Activated T-helper 1 cell treated with anti-CD3 and anti-CD28 coated beads, Interleukin-12 subunit alpha, Interleukin-12 subunit beta, Interleukin-2, Interleukin-4 antibody, amounts not matched to agents 30 ng/mL and 10 ng/mL and 1 ng/mL, durations not matched to agents 14 hours and 24 hours and 36 hours (primary cell): Measurements from ENCODE around the gene EMC7. TPM values are rescaled to one million over a fixed set of nuclear protein-coding genes. Genes with fewer than 3 reads are reported as not detected.

Experiments
- DNase-seq: peaks from one replicate; pipeline ENCODE4 v3.0.0; 2021; ENCODE audit warnings: low spot score
- H3K27ac Mint-ChIP-seq: one replicate; pipeline ENCODE4 v1.8.0; 2021; ENCODE audit warnings: mild to moderate bottlenecking, mixed read lengths
- H3K27me3 Mint-ChIP-seq: one replicate; pipeline ENCODE4 v1.8.0; 2022; ENCODE audit warnings: mild to moderate bottlenecking, moderate library complexity, mixed read lengths; ENCODE audit not compliant: insufficient read depth
- H3K36me3 Mint-ChIP-seq: one replicate; pipeline ENCODE4 v1.8.0; 2021; ENCODE audit warnings: low read depth, mixed read lengths
- H3K4me1 Mint-ChIP-seq: one replicate; pipeline ENCODE4 v1.8.0; 2021; ENCODE audit warnings: low read depth, mixed read lengths
- H3K4me3 Mint-ChIP-seq: one replicate; pipeline ENCODE4 v1.8.0; 2021; ENCODE audit warnings: mild to moderate bottlenecking, moderate library complexity, mixed read lengths
- H3K9me3 Mint-ChIP-seq: one replicate; pipeline ENCODE4 v1.8.0; 2021; ENCODE audit warnings: mixed read lengths
- intact Hi-C: fragments of 100-400 bp; cut with micrococcal nuclease; formaldehyde crosslinking; loops from one replicate; pipeline ENCODE4 v1.15.1; 2024
- total RNA-seq: library from RNA; stranded (reverse); gene quantifications from 2 replicates; pipeline ENCODE4 v1.2.3, GENCODE V29; 2022

EMC7 gene
- total RNA-seq, 1 donor from 2014 or later: 77.1 TPM

DNA sequence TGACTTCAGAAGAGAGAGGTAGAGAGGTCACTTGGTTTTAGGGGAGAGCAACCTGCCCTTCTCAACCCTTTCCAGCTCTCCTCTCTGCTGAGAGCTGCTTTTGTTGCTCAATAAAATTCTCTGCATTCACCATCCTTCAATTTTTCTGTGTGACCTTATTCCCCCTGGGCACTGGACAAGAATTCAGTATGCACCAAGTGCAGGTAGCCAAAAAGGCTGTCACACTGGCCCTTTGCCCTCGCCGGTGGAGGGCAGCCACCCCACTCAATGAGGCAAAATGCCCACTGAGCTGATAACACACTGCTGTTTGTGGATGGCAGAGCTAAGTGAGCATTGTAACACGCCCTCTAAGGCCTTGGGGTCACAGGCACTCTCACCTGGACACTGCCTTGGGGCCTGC lies 13.1 kb upstream of the EMC7 start:
- no peak overlapping the region for H3K27ac Mint-ChIP-seq
- no peaks in the 10 kb centered on the region for H3K9me3 Mint-ChIP-seq
- no peak for DNase-seq
- no peak overlapping the region for H3K4me3 Mint-ChIP-seq
- no peaks in the 10 kb centered on the region for H3K36me3 Mint-ChIP-seq
- intact Hi-C loops: no loop called here
- peaks cover 3% of the 10 kb centered on the region for H3K27me3 Mint-ChIP-seq
- peaks cover 5% of the 10 kb centered on the region for H3K4me1 Mint-ChIP-seq

- H3K36me3 Mint-ChIP-seq: no peaks in the 10 kb centered on the region
- intact Hi-C loops: no loop called here
These were observed 12.6 kb upstream of the EMC7 start for GRCh38 chr15:34114215-34114614.

DNA sequence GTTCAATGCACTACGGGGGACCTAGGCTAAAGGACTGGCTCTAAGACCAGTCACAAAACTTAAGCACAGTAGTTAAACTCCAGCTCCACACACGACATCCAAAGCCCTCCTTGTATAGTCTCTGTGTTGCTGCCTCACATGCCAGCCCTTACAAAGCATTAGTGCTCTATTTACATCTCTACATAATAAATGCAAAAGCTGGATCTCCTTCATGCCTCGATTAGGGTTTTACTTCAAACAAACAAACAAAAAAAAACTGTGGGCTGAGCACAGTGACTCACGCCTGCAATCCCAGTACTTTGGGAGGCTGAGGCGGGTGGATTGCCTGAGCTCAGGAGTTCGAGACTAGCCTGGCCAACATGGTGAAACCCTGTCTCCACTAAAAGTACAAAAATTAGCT lies 9.8 kb upstream of the EMC7 start:
- Mint-ChIP-seq H3K27me3 (peaks cover 3% of the 10 kb centered on the region), H3K9me3 (no peaks in the 10 kb centered on the region), H3K27ac (no peak overlapping the region), H3K4me1 (peaks cover 6% of the 10 kb centered on the region), H3K4me3 (no peak overlapping the region), H3K36me3 (peaks cover under 1% of the 10 kb centered on the region)
- no peak for DNase-seq
- intact Hi-C loops: loop anchor here (2.0 kb wide), 1 partner anchor 255 kb away; the partner anchor contains the start of gene LPCAT4

More at GRCh38 chr15:34114215-34114614, 12.6 kb upstream of the EMC7 start:
- no peak overlapping the region for H3K4me3 Mint-ChIP-seq
- peaks cover 3% of the 10 kb centered on the region for H3K27me3 Mint-ChIP-seq
- no peak for DNase-seq
- H3K9me3 Mint-ChIP-seq: no peaks in the 10 kb centered on the region
- no peak overlapping the region for H3K27ac Mint-ChIP-seq
- H3K4me1 Mint-ChIP-seq: peaks cover 6% of the 10 kb centered on the region

DNA sequence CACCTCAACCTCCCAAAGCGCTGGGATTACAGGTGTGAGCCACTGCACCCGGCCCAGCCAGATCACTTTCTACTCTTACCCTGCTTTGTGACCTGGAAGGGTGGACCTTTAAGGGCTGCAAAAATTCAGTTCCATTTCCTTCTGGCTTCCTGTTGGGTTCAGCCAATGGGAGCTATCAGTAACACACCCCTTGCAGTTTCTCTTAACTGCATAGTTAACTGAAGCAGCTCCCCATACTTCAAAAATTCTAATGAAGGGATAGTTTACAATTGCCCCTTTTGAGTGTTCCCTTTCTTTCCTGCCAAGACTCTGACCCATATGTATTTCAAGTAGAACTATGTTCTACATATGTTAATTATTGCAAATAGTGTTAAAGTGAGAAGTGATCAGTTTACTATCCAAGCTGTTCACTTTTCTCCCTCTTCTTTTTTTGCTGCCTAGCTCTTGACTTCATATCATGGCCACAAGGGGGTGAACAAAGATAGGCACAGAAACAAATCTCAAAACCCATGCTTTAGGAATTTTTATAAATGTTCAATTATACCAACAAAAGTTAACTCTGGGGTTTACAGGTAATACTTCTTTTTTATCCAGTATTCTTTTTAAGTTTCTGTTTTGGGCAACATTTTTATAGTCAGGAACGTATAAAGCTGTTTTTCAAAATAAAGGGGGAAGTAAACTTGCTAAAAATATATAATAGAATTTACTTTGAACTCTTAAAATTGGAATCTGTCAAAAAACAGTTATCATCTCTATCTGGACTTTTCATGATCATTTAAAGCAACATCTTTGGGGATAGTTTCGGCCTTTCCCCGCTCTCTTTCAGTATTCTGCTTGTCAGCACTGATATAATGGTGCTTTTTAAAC lies 8.4 kb upstream of the EMC7 start:
- intact Hi-C loops: loop anchor here (1.0 to 10.0 kb wide), 6 partner anchors 48 to 915 kb away; partner anchors contain the start of genes FMN1, GOLGA8A, KATNBL1 and LPCAT4
- Mint-ChIP-seq H3K9me3 (no peaks in the 10 kb centered on the region), H3K36me3 (peaks cover 6% of the 10 kb centered on the region), H3K4me3 (no peak overlapping the region), H3K27me3 (peaks cover 3% of the 10 kb centered on the region), H3K4me1 (peaks cover 6% of the 10 kb centered on the region), H3K27ac (no peak overlapping the region)
- DNase-seq: no peak

DNA sequence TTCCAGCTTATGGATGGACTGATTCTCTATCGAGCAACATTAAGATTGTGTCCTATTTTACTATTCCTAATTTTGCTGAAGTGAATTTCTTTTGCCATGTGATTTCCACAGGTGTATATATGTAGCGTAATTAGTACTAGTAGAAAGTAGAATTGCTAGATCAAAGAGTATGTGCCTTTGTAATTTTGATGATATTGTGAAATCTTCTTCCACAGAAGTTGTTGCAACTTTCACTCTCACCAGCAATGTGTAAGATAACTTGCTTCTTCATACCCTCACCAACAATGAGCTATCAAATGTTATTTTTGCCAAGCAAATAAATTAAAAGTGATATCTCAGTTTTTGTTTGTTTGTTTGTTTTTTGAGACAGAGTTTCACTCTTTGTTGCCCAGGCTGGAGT lies 5.7 kb upstream of the EMC7 start:
- H3K27me3 Mint-ChIP-seq: peaks cover 1% of the 10 kb centered on the region
- intact Hi-C loops: loop anchor here (10.0 kb wide), 2 partner anchors 327 to 913 kb away; partner anchors contain the start of genes FMN1 and GOLGA8A
- peaks cover 17% of the 10 kb centered on the region for H3K36me3 Mint-ChIP-seq
- no peak overlapping the region for H3K4me3 Mint-ChIP-seq
- DNase-seq: no peak
- peaks cover 7% of the 10 kb centered on the region for H3K9me3 Mint-ChIP-seq
- H3K4me1 Mint-ChIP-seq: peaks cover 21% of the 10 kb centered on the region
- H3K27ac Mint-ChIP-seq: no peak overlapping the region

DNA sequence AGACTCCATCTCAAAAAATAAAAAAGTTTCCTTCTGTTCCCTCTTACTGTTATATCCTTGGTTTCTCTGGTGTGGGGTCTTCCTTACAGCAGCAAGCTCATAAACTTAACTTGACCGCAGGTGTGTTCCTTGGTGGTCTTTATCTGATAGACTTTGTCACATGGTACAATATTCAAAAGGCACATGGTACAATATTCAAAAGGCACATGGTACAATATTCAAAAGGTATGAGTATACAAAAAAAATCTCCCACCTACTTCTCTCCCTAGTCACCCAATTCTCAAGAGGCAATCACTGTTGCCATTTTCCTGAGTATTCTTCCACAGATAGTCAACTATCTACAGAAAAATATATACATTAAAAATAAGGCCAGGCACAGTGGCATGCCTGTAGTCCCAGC lies 4.8 kb upstream of the EMC7 start:
- H3K27me3 Mint-ChIP-seq: no peaks in the 10 kb centered on the region
- DNase-seq: no peak
- H3K27ac Mint-ChIP-seq: no peak overlapping the region
- H3K9me3 Mint-ChIP-seq: peaks cover 7% of the 10 kb centered on the region
- H3K4me1 Mint-ChIP-seq: peaks cover 26% of the 10 kb centered on the region
- intact Hi-C loops: loop anchor here (10.0 kb wide), 2 partner anchors 328 to 912 kb away; partner anchors contain the start of genes FMN1 and GOLGA8A
- peaks cover 20% of the 10 kb centered on the region for H3K36me3 Mint-ChIP-seq
- no peak overlapping the region for H3K4me3 Mint-ChIP-seq

GRCh38 chr15:34102175-34102925 lies 688 bp upstream of the EMC7 start:
- H3K9me3 Mint-ChIP-seq: peaks cover 7% of the 10 kb centered on the region
- peaks cover 23% of the 10 kb centered on the region for H3K36me3 Mint-ChIP-seq
- no peak for DNase-seq
- H3K27ac Mint-ChIP-seq: peak overlapping the region; percentile 100
- peak overlapping the region; percentile 98 for H3K4me3 Mint-ChIP-seq
- intact Hi-C loops: loop anchor here (1.0 to 10.0 kb wide), 8 partner anchors 64 to 908 kb away; partner anchors contain the start of genes EMC4, FMN1, GOLGA8A and GOLGA8B
- peaks cover 43% of the 10 kb centered on the region for H3K4me1 Mint-ChIP-seq
- H3K27me3 Mint-ChIP-seq: no peaks in the 10 kb centered on the region

DNA sequence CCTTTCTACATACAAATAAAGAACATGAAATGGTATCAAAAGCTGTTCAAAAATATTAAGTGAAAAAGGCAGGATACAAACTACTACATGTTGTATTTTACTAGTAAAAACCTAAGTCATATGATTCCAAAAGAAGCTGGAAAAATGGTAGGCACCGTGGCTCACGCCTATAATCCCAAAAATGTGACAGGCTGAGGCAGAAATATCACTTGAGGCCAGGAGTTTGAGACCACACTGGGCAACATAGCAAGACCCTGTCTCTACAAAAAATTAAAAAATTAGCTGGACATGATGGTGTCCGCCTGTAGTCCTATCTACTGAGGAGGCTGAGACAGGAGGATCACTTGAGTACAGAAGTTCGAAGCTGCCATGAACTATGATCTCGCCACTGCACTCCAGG lies 1.7 kb downstream of the EMC7 start:
- intact Hi-C loops: loop anchor here (2.0 to 10.0 kb wide), 6 partner anchors 37 to 905 kb away; partner anchors contain the start of genes AQR, FMN1, GOLGA8A and GOLGA8B
- Mint-ChIP-seq H3K27me3 (no peaks in the 10 kb centered on the region), H3K27ac (peak overlapping the region; percentile 29), H3K4me3 (peak overlapping the region; percentile 98), H3K4me1 (peaks cover 46% of the 10 kb centered on the region), H3K36me3 (peaks cover 24% of the 10 kb centered on the region), H3K9me3 (peaks cover 7% of the 10 kb centered on the region)
- DNase-seq: no peak

DNA sequence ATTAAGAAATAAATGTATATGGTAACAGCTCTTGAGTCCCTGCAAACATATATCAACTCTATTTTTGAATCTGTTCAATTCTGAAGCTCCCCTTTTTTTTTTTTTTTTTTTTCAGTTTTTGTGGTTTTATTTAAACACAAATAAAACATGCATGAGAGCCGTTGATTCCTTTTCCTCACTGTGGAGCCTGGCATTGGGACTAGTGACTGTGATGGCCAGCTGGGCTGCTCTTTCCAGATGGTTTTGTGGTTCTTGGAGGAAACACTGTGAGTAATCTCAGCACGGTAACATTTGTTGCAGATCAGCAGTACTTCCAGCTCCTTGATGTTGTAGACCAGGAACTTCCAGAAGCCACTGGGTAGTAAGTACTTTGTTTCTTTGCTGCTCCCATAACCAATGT lies 15.9 kb downstream of the EMC7 start:
- H3K27me3 Mint-ChIP-seq: no peaks in the 10 kb centered on the region
- DNase-seq: no peak
- no peak overlapping the region for H3K4me3 Mint-ChIP-seq
- H3K36me3 Mint-ChIP-seq: peaks cover 32% of the 10 kb centered on the region
- intact Hi-C loops: no loop called here
- H3K9me3 Mint-ChIP-seq: no peaks in the 10 kb centered on the region
- H3K4me1 Mint-ChIP-seq: no peaks in the 10 kb centered on the region
- H3K27ac Mint-ChIP-seq: no peak overlapping the region

- Mint-ChIP-seq H3K4me1 (no peaks in the 10 kb centered on the region), H3K27me3 (no peaks in the 10 kb centered on the region), H3K9me3 (no peaks in the 10 kb centered on the region), H3K27ac (no peak overlapping the region), H3K36me3 (peaks cover 27% of the 10 kb centered on the region), H3K4me3 (no peak overlapping the region)
- intact Hi-C loops: no loop called here
- no peak for DNase-seq
These were observed 17.6 kb downstream of the EMC7 start for GRCh38 chr15:34084086-34084485.

GRCh38 chr15:34079904-34080303 lies 21.8 kb downstream of the EMC7 start:
- Mint-ChIP-seq H3K27ac (no peak overlapping the region), H3K4me1 (no peaks in the 10 kb centered on the region), H3K4me3 (no peak overlapping the region), H3K27me3 (no peaks in the 10 kb centered on the region), H3K36me3 (peaks cover 7% of the 10 kb centered on the region), H3K9me3 (no peaks in the 10 kb centered on the region)
- intact Hi-C loops: no loop called here
- DNase-seq: no peak

DNA sequence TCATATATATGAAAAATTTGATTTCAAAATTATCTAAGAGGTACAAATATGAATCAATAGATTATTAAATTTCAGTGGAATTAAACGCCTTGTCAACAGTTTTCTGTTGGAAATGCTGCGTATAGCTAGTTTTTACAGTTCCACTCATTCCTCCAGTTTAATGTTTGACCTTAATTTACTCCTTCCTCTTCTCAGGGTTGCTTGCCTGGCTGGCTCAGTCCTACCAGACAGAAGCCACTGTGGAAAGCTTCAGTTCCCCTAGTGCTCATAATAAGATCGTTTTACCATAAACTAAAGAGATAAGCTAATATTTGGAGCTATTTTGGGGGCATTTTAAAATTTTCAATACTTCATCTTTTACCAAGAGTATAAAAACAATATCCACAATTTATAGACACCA lies 22.8 kb downstream of the EMC7 start:
- H3K9me3 Mint-ChIP-seq: no peaks in the 10 kb centered on the region
- no peaks in the 10 kb centered on the region for H3K27me3 Mint-ChIP-seq
- H3K36me3 Mint-ChIP-seq: peaks cover 7% of the 10 kb centered on the region
- no peak overlapping the region for H3K4me3 Mint-ChIP-seq
- intact Hi-C loops: no loop called here
- no peaks in the 10 kb centered on the region for H3K4me1 Mint-ChIP-seq
- H3K27ac Mint-ChIP-seq: no peak overlapping the region
- DNase-seq: no peak

- intact Hi-C loops: no loop called here
- no peak overlapping the region for H3K27ac Mint-ChIP-seq
These were observed 24.9 kb downstream of the EMC7 start for GRCh38 chr15:34076785-34077184.

More at GRCh38 chr15:34076785-34077184, 24.9 kb downstream of the EMC7 start:
- Mint-ChIP-seq H3K9me3 (no peaks in the 10 kb centered on the region), H3K4me1 (no peaks in the 10 kb centered on the region), H3K36me3 (peaks cover 2% of the 10 kb centered on the region), H3K27me3 (no peaks in the 10 kb centered on the region), H3K4me3 (no peak overlapping the region)
- DNase-seq: no peak
